Peyer's patch (tissue), 4 donors: ENCODE data around the gene RABL6.
"Not testable (repeated sequence)": the region's sequence is repeated elsewhere in the genome, so short reads cannot be mapped to it uniquely, and the experiment has no call there.

Experiments
- POLR2A ChIP-seq, 2 donors: fragments of 450-650 bp; IDR thresholded peaks; one replicate each; pipeline ENCODE4 v1.5.1; 2017; ENCODE audit warnings: antibody characterized with exemption in 2 of 2, mild to moderate bottlenecking in 2 of 2, moderate library complexity in 2 of 2
- TF ChIP-seq, protein P1 (sequence below), 6 experiments: fragments of 450-650 bp in 4 of 6; fragments of 200-600 bp in 2 of 6; sonication (generic) in 1 of 6; IDR thresholded peaks; one replicate each; pipeline ENCODE4 v1.5.1; 2017 to 2019; ENCODE audit warnings: antibody characterized with exemption in 6 of 6, mild to moderate bottlenecking in 3 of 6, moderate library complexity in 1 of 6

DNA sequence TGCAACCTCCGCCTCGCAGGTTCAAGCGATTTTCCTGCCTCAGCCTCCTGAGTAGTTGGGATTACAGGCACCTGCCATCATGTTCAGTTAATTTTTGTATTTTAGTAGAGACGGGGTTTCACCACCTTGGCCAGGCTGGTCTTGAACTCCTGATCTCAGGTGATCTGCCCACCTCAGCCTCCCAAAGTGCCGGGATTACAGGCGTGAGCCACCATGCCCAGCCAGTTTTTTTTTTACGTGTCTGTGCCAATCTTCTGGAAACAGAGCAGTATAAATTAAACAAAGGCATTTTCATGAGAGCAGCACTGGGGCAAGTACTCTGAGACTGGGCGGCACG, 75.2 kb downstream of the RABL6 start:
- not testable (repeated sequence) for TF ChIP-seq POLR2A (IDR thresholded peaks at IDR 0.05)
- TF ChIP-seq, protein P1, sequence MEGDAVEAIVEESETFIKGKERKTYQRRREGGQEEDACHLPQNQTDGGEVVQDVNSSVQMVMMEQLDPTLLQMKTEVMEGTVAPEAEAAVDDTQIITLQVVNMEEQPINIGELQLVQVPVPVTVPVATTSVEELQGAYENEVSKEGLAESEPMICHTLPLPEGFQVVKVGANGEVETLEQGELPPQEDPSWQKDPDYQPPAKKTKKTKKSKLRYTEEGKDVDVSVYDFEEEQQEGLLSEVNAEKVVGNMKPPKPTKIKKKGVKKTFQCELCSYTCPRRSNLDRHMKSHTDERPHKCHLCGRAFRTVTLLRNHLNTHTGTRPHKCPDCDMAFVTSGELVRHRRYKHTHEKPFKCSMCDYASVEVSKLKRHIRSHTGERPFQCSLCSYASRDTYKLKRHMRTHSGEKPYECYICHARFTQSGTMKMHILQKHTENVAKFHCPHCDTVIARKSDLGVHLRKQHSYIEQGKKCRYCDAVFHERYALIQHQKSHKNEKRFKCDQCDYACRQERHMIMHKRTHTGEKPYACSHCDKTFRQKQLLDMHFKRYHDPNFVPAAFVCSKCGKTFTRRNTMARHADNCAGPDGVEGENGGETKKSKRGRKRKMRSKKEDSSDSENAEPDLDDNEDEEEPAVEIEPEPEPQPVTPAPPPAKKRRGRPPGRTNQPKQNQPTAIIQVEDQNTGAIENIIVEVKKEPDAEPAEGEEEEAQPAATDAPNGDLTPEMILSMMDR (IDR thresholded peaks at IDR 0.05) = not testable (repeated sequence)
